ENCODE results near the gene RRAS2. TPM values are rescaled to one million over a fixed set of nuclear protein-coding genes. Genes with fewer than 3 reads are reported as not detected.

The RRAS2 gene
- total and polyA plus RNA-seq, 2 of the 4 experiments (the other 2 are of a cell fraction) = 85.5 to 106 TPM

DNA sequence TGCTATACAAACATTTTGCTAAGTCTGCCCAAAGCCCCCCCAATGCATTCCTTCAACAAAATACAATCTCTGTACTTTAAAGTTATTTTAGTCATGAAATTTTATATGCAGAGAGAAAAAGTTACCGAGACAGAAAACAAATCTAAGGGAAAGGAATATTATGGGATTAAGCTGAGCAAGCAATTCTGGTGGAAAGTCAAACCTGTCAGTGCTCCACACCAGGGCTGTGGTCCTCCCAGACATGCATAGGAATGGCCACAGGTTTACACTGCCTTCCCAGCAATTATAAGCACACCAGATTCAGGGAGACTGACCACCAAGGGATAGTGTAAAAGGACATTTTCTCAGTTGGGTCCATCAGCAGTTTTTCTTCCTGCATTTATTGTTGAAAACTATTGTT lies 92.4 kb downstream of the RRAS2 start:
- Histone ChIP-seq H3K18ac (ENCODE audit: low read depth, low read length) (no peak overlapping the region), H3K9me1 (ENCODE audit: insufficient read depth, low read length) (peaks cover 8% of the 10 kb centered on the region; the same call in 1 of the 2 replicates), H2AK9ac (replicated peaks; ENCODE audit: low read depth, low read length, poor library complexity) (no peak overlapping the region), H3K23ac (ENCODE audit: low read depth, low read length) (no peak overlapping the region), H3K4me2 (ENCODE audit: low read depth, low read length) (no peak overlapping the region), H4K91ac (ENCODE audit: insufficient read depth, low read depth, low read length) (no peak overlapping the region), H3K4me3 (ENCODE audit: insufficient read depth, low read depth, low read length) (no peak overlapping the region), H3K27me3 (ENCODE audit: control insufficient read depth, insufficient read depth, low read length) (no peaks in the 10 kb centered on the region), H3K79me1 (ENCODE audit: low read depth in 1 of 2, low read length in 2 of 2) (peaks cover 0 to 3% of the 10 kb centered on the region in 2 experiments; a peak in 3 of 4 replicates), H3K27ac (ENCODE audit: insufficient read depth, low read length) (no peak overlapping the region), H2AFZ (replicated peaks; ENCODE audit: low read length, poor library complexity) (no peak overlapping the region), H2AK5ac (ENCODE audit: low read depth, low read length) (no peak overlapping the region), H3K36me3 (ENCODE audit: control insufficient read depth, insufficient read depth, low read length) (peaks cover 8% of the 10 kb centered on the region), H3K9ac (ENCODE audit: low read depth, low read length) (no peak overlapping the region), H2BK5ac (ENCODE audit: low read depth, low read length, poor library complexity, severe bottlenecking) (no peak overlapping the region), H3K56ac (ENCODE audit: extremely low read depth, insufficient read depth, low read length) (no peak overlapping the region), H3K4ac (ENCODE audit: low read depth, low read length) (no peak overlapping the region), H2BK120ac (ENCODE audit: low read depth, low read length) (no peak overlapping the region), H3K9me3 (ENCODE audit: control insufficient read depth, insufficient read depth, low read length) (no peaks in the 10 kb centered on the region), H4K8ac (ENCODE audit: low read depth in 2 of 2, low read length in 2 of 2) (no peak overlapping the region), H4K20me1 (ENCODE audit: insufficient read depth, low read length) (no peaks in the 10 kb centered on the region), H2BK20ac (ENCODE audit: low read depth, low read length) (no peak overlapping the region), H3K14ac (replicated peaks; ENCODE audit: low read depth, low read length) (no peak overlapping the region), H3K4me1 (ENCODE audit: control insufficient read depth, insufficient read depth, low read length) (no peaks in the 10 kb centered on the region), H4K5ac (ENCODE audit: low read depth, low read length) (no peak overlapping the region), H2BK15ac (ENCODE audit: low read depth, low read length) (no peak overlapping the region)
- BruUV-seq (replicated peaks) = no TSS peak
- POLR2A ChIA-PET (ENCODE audit: unreplicated experiment) = no interaction called here
- TF ChIP-seq RFX5 (IDR thresholded peaks at IDR 0.05; ENCODE audit: low read depth, low read length) = no peak
- no peak for TF ChIP-seq RAD21 (IDR thresholded peaks at IDR 0.05; ENCODE audit: low read length)
- no peak for TF ChIP-seq MAZ (IDR thresholded peaks at IDR 0.05; ENCODE audit: borderline replicate concordance, low read depth, low read length)
- no peak for TF ChIP-seq MXI1 (IDR thresholded peaks at IDR 0.05; ENCODE audit: borderline replicate concordance, low read depth, low read length)
- no peak for TF ChIP-seq SMC3 (IDR thresholded peaks at IDR 0.05; ENCODE audit: low read depth, low read length)
- no peak for TF ChIP-seq NFE2L2 (IDR thresholded peaks at IDR 0.05; ENCODE audit: low read depth, low read length)
- TF ChIP-seq BHLHE40 (IDR thresholded peaks at IDR 0.05; ENCODE audit: low read depth, low read length) = no peak
- TF ChIP-seq MAFK (IDR thresholded peaks at IDR 0.05; ENCODE audit: low read depth, low read length) = peak; percentile 70
- TF ChIP-seq, protein P1, sequence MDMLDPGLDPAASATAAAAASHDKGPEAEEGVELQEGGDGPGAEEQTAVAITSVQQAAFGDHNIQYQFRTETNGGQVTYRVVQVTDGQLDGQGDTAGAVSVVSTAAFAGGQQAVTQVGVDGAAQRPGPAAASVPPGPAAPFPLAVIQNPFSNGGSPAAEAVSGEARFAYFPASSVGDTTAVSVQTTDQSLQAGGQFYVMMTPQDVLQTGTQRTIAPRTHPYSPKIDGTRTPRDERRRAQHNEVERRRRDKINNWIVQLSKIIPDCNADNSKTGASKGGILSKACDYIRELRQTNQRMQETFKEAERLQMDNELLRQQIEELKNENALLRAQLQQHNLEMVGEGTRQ (IDR thresholded peaks at IDR 0.05; ENCODE audit: low read depth, low read length) = no peak
- DNase-seq (no peak), ATAC-seq (ENCODE audit: low read depth) (no peak)
- dilution Hi-C loops (cut with HindIII; ENCODE audit: low sequenced_read_pairs, unreplicated experiment) = no loop called here
- in situ Hi-C loops (cut with MboI; ENCODE audit: low sequenced_read_pairs) = loop anchor here (25.0 kb wide), 1 partner anchor 621 kb away; the partner anchor contains the start of gene CYP2R1
- CTCF ChIA-PET = no interaction called here
- intact Hi-C loops (cut with micrococcal nuclease) = no loop called here
- no CpG with 5 or more reads among the region's 1 CpG for WGBS, 2 experiments (ENCODE audit: extremely low coverage in 2 of 2, insufficient read length in 1 of 2)
